HG02870 (cell line): ENCODE data around the gene RAD21L1.

Experiments used
- ATAC-seq: cut with Tn5 transposase; IDR thresholded peaks from one replicate; pipeline ENCODE4 v1.9.1; 2021; ENCODE audit warnings: mild to moderate bottlenecking, moderate library complexity; ENCODE audit not compliant: unreplicated experiment

RAD21L1 gene

DNA sequence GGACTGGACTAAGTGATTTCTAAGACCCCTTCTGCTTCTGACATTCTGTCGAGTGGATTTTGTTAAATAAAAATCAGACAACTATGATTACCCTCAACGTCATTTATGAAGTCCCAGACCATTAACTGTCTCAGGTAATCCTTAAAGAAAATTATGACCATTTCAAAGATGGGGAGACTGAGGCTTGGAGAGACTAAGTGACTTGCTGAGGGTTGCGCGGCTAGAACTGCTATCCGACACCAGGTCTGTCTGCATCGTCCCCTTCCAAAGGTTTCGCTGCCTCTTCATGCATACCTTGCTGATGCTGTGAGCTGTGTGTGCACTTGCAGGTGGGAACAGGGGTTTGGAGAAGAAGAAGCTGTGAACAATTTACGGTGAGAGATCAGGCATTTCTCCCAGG, 43.4 kb downstream of the RAD21L1 start:
- ATAC-seq: no peak

DNA sequence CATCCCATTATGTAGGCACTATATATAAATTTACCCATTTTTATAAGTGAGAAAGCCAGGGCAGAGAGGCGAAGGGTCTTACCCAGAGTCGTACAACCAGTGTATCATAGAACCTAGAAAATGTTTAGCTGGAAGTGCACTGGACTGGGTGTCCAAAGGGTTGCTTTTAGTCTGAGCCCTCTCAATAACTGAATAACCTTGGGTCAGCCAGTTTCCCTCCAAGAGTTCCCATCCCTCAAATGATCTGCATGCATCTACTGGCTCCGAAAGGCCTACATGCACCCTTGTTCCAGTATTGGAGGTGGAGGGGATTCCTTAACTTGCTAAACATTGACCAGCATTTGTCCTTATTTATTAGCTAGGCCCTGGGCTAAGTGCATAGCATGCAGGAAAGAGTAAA, 44.0 kb downstream of the RAD21L1 start:
- ATAC-seq: no peak

DNA sequence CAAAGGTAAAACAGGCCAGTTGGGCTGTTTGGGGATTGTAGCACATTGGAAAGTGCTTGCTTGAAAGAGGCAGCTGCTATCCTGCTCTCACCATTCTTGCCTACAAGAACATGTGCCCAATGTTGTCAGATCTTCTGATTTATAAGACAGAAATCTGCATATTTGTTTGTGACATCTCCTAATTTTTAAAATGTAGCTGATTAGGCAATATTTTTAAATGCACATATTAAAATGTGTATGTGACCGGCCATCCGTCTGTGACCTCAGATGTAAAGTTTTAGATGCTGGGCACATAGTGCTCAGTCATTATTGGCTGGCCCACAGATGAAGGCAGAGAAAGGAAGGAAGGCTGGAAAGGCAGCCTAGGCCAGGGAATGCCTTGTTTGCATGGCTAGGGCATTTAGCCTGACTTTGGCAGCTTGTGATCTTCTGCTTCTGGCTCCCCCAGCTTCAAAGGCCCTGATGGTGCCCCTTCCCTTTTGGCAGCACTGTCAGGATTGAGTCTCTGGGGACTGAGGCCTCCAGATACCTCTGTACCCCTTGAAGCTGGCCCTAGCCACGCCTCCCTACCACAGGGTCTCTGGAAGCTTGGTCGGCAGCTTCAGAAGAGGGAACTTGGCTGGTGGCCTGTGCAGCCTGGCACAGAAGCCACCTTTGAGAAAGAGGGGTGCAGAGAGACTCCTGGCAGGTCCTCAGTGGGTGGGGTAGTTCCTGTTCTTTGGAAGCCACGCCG, 46.7 kb downstream of the RAD21L1 start:
- ATAC-seq: no peak

GRCh38 chr20:1273366-1273765, 47.5 kb downstream of the RAD21L1 start:
- ATAC-seq: no peak

- ATAC-seq: no peak
Observed at GRCh38 chr20:1274485-1275311, 48.9 kb downstream of the RAD21L1 start.

DNA sequence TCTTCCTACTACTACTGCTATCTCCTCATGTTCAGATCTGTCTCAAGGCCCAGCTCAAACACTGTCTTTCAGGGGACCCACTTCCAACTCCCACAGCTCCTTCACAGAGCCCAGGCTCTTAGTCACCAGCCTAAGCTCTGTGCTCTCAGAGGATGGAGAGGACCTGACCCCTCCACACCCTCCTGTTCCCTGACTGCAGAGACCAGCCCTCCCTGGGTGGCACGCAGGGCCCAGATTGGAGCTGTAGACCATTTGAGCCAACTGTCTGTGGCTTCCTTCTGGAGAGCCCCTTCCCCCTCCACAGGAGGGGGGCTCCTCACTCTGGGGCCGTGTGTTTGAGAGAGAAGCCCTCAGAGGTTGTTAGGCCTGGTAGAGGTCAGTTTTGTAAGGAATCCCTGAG, 50.1 kb downstream of the RAD21L1 start:
- no peak for ATAC-seq

GRCh38 chr20:1277529-1278322, 51.9 kb downstream of the RAD21L1 start:
- no peak for ATAC-seq

- no peak for ATAC-seq
Observed at GRCh38 chr20:1278993-1279392, 53.1 kb downstream of the RAD21L1 start.

DNA sequence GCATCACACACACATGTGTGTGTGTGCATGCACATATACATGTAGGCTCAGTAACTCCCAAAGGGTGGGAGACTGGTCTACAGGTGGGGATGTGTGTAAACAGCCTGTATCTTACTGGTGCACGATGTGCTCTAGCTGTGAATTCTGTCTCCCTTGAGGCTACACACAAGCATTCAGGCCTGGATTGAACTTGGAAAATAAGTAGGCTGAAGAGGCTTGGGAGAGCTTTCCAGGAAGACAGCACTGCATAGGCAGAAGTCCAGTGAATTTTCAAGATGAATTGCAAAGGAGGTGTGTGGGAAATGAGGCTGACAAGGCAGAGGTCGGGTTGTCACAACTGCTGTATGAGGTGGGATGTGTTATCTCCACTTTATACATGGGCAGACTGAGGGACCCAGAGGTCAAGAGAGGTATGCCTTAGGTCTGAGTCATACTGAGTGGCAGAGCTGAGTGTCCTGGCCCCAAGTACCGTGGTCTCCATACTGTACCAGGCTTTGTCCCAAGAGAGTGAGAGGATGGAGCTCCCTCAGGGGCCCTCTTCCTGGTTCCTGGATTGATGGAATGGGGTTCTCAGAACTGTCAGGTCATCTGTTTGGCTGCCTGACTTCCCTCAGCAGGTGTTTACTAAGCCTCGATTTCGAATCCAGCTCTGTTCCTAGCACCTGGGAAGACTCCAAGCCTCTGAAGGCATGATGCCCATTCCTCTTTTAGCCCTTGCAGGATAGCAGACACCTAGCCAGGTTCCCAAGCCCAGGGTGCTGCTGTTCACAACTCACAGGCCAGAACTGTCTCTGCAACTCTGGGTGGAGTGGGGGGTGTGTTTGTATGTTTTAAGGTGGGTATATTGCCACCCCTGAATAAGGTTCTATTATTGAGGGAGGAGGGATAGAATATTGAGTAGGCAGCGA, 54.6 kb downstream of the RAD21L1 start:
- ATAC-seq: no peak

DNA sequence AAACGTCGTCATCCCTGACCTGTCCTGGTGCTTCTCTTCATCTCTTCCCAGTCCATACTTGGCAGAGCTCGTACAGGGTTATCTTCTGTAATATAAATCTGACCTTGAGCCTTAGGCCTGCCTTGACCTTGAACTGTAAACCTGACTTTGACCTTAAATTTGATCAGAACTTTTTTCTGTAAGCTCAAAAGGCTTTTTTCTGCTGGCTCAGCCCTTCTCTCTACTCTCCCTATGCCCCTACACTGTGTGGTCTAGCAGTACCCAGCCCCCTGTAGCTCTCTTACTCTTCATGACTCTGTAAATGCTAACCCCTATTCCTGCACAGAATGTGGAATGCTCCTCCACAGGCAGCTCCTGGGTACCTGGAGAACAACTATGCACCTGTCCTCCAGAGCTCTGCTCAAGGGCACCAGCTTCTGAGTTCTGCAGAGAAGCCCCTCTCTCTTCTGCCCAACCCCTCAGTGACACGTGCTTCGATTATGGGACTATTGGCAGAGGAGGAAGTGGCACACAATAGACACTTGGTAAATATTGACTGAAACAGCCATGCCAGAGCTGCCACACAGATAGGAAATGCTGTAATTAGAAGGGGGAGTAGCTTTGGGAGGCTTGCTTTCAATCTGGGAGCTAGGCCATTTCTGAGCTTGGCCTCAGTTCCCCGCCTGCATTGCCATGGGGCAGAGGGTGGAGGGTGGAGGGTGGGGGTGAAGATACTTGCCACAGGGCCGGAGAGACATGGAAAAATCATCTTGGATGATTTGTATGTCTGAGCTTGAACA, 55.6 kb downstream of the RAD21L1 start:
- ATAC-seq: no peak

DNA sequence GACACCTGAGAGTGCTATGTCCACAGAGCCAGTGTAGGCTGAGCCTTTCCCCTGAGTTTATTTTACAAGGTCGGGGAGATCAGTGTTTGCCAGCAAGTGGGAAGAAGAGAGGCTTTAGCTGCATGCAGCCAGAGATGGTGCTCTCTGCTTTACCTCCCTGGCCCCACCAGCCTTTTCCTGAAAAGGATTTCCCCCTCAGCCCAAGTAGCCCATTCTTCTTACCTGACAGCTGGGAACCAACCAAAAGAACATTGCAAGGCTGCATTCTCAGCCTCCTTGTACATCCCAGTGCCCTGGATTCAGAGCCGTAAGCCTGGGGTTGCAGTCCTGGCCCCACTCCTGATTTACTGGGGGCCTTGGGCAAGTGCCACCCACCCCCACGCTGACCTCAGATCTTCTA, 57.1 kb downstream of the RAD21L1 start:
- ATAC-seq: no peak

DNA sequence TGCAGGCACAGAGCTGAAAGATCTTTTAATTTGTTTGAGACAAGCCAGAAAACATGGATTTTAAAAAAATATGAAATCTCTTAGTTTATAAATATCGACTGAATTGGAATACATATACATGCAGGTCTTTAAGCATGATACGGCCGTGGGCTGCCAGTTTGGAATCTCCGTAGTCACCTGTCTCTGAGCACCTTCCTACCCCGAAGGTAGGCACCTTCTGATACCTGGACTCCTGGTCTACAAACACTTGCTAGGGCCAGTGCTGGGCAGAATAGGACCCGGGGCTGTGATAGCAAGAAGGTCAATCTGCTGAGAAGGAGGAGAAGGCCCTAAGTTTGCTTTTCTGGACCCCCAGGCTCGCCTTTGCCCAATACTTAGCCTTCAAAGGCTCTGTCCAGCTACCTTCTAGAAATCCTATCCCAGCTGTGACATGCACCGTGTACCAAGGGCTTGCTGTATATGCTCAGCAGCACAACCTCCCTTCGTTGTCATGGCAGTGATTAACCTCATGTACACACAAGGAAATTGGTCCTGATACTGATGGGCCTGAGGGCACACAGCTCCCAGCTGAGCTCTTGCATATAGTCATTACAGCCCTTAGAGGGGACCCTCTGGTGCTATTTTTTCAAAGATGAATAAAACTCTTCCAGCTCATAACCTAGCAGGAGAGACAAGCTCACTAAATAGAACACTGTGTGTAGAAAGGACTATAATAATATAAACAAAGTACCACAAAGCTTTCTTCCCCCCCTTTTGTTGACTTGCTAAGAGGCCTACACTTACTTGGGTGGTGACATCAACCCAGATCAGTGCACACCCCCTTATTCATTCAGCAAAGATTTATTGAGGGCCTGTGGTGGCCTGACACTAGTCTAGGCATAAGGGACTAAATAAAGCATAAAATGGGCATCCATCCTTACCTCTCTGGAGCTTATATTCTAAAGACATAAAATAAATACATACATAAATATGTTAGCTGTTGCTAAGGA, 58.0 kb downstream of the RAD21L1 start:
- ATAC-seq: no peak

DNA sequence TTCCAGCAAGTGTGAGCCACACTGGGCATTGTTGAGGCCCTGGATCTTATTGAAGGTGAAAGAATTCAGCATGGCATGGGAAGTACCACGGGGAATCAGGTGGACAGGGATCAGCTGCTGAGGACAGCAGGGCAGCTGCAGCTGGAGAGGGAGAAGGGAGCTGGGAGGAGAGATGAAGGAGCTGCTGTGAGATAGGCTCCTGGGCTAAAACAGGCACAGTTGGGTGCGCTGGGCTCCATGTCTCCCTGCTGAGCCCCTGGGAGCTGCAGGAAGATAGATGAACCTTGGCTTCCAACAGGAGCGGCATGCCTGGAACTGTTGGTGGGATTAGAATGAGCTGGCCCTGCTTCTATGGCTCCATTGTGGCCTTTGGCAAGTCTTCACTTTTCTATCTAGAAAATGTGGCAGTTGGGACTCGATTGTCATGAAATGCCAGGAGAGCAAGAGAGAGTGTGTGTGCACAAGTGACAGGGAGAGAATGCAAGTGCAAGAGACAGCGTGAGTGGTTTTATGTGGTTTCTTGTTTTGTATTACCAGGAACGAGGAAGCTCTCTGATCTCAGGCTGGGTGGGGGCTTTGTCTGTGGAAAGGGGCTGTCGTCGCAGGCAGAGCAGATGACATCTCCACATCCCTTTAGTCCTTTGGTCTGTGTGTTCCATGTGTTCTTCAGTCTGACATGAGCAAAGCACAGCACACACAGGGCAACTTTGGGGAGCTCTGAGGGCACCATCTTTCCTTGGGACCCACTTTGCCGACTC, 60.6 kb downstream of the RAD21L1 start:
- ATAC-seq: no peak

GRCh38 chr20:1287306-1287705, 61.5 kb downstream of the RAD21L1 start:
- ATAC-seq: no peak

GRCh38 chr20:1287787-1288569, 62.1 kb downstream of the RAD21L1 start:
- ATAC-seq: no peak

- no peak for ATAC-seq
Observed at GRCh38 chr20:1291191-1291741, 65.4 kb downstream of the RAD21L1 start.

DNA sequence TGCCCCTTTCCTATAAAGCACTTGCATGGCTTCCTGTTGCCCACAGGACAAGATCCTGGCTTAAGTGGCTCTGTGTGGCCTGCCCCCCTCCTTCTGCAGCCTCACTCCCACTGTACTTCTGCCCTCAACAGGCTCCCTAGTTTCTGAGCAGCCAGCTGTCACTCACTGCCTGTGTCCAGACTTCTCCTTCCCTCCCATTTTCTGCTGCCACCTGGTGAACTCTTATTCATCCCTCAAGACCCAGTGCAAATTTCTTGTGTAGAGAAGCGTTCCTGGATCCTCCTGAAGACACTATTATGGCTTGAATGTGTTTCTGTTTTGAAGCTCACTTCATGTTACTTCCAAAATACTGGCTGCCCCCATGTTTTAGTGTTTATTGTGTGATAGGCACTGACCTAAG, 66.8 kb downstream of the RAD21L1 start:
- ATAC-seq: no peak
